ENCODE data around the gene DUSP3. TPM values are rescaled to one million over a fixed set of nuclear protein-coding genes. Genes with fewer than 3 reads are reported as not detected.

Gene DUSP3
- total RNA-seq, 1 experiment from 2014 or later = 80.3 TPM

DNA sequence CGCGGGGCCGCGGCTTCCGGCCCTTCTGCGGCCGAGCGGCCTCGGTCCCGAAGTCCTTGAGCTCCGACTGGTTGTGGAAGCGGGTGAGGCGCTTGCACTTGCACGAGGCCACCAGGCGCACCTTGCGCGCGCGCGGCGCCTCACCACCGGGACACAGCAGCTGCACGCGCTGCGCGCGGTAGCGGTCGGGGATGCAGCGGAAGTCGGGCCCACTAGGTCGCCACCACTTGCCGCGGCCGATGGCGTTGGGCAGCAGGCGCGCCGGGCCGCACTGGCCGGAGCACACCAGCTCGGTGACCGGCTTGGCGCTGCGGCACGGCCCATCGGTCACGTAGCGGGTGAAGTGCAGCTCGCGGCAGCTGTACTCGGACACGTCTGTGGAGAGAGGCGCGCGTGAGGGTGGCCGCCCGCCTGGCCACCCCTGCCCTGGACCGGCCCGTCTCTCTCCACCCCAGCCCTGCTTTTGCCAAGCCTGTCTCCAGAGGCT is 23.3 kb downstream of the DUSP3 start:
- intact Hi-C loops (cut with micrococcal nuclease; ENCODE audit: unreplicated experiment) = no loop called here
- Mint-ChIP-seq H3K9me3 (ENCODE audit: low read depth, unreplicated experiment) (no peaks in the 10 kb centered on the region), H3K4me3 (ENCODE audit: low read depth, unreplicated experiment) (no peak overlapping the region), H3K27ac (ENCODE audit: unreplicated experiment) (no peak overlapping the region), H3K4me1 (ENCODE audit: low read depth, unreplicated experiment) (peaks cover 13% of the 10 kb centered on the region), H3K27me3 (ENCODE audit: unreplicated experiment) (peaks cover 99% of the 10 kb centered on the region), H3K36me3 (ENCODE audit: insufficient read depth, unreplicated experiment) (no peaks in the 10 kb centered on the region)
- peak; percentile 44 for DNase-seq
- CTCF ChIA-PET = interaction anchor here (0.6 to 1.4 kb wide), 3 partner anchors 11 to 70 kb away, joined by 3 to 5 read pairs (median 3); no protein-coding TSS in a partner anchor
- no TSS peak for BruUV-seq (replicated peaks)
- TF ChIP-seq, protein P1, sequence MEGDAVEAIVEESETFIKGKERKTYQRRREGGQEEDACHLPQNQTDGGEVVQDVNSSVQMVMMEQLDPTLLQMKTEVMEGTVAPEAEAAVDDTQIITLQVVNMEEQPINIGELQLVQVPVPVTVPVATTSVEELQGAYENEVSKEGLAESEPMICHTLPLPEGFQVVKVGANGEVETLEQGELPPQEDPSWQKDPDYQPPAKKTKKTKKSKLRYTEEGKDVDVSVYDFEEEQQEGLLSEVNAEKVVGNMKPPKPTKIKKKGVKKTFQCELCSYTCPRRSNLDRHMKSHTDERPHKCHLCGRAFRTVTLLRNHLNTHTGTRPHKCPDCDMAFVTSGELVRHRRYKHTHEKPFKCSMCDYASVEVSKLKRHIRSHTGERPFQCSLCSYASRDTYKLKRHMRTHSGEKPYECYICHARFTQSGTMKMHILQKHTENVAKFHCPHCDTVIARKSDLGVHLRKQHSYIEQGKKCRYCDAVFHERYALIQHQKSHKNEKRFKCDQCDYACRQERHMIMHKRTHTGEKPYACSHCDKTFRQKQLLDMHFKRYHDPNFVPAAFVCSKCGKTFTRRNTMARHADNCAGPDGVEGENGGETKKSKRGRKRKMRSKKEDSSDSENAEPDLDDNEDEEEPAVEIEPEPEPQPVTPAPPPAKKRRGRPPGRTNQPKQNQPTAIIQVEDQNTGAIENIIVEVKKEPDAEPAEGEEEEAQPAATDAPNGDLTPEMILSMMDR (IDR thresholded peaks at IDR 0.05; ENCODE audit: unreplicated experiment) = no peak

DNA sequence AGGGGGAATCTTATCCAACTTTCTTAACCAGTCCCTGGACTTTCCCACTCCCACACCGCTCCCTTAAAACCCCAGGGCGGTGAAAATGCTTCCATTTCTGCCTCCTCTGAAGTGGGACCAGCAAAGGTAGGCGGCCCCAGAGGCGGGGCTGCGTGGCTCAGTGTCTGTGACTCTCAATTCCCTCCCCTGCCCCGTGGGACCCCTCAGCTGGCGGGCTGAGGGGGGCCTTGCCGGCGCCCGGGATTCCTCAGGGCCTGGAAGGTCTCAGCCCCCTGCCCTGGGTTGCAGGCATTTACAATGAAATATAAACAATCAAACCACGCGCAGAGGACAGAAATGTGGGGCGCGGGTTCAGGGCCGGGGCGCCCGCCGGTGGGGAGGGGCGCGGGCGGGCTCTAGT is 23.8 kb downstream of the DUSP3 start:
- TF ChIP-seq, protein P1 (IDR thresholded peaks at IDR 0.05; ENCODE audit: unreplicated experiment) = no peak
- H3K4me3 Mint-ChIP-seq (ENCODE audit: low read depth, unreplicated experiment) = no peak overlapping the region
- intact Hi-C loops (cut with micrococcal nuclease; ENCODE audit: unreplicated experiment) = no loop called here

DNA sequence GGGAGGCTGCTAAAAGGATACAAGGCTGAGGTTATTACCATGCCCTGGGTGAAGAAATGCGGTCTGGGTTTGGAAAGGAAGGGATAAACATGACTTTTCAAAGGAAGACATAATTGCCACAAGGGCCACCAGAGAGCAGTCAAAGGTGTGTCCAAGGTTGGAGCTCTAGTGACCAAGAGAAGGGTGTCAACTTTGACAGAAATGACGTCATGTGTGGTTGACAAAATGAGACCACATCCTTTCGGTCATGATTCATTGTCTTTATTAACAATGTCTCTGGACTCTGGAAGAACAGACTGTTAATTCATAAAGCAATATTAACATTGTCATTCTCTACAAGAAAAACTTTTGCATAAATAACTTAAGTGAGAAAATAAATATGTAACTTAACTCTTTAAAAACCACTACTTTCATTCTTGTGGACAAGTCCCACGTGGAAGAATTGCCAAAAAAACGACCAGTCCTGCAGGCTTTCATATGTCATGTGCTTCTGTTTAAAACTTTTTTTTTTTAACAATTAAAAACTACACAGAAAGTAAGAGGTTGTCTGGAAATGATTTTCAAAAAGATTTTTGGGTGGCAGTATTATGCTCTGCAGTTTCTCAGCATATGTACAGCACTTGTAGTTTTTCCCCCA is 25.2 kb downstream of the DUSP3 start:
- Mint-ChIP-seq H3K4me1 (ENCODE audit: low read depth, unreplicated experiment) (peaks cover 26% of the 10 kb centered on the region), H3K27ac (ENCODE audit: unreplicated experiment) (no peak overlapping the region), H3K36me3 (ENCODE audit: insufficient read depth, unreplicated experiment) (no peaks in the 10 kb centered on the region), H3K27me3 (ENCODE audit: unreplicated experiment) (peaks cover 98% of the 10 kb centered on the region), H3K4me3 (ENCODE audit: low read depth, unreplicated experiment) (no peak overlapping the region), H3K9me3 (ENCODE audit: low read depth, unreplicated experiment) (no peaks in the 10 kb centered on the region)
- TF ChIP-seq, protein P1 (IDR thresholded peaks at IDR 0.05; ENCODE audit: unreplicated experiment) = no peak
- DNase-seq = peak; percentile 28
- BruUV-seq (replicated peaks) = no TSS peak
- CTCF ChIA-PET = interaction anchor here (0.6 to 1.2 kb wide), 4 partner anchors 26 to 80 kb away, joined by 3 to 6 read pairs (median 3); no protein-coding TSS in a partner anchor
- intact Hi-C loops (cut with micrococcal nuclease; ENCODE audit: unreplicated experiment) = no loop called here

More for the DNA sequence above, 23.8 kb downstream of the DUSP3 start:
- no peaks in the 10 kb centered on the region for H3K9me3 Mint-ChIP-seq (ENCODE audit: low read depth, unreplicated experiment)
- H3K4me1 Mint-ChIP-seq (ENCODE audit: low read depth, unreplicated experiment) = peaks cover 18% of the 10 kb centered on the region
- H3K36me3 Mint-ChIP-seq (ENCODE audit: insufficient read depth, unreplicated experiment) = no peaks in the 10 kb centered on the region
- no peak overlapping the region for H3K27ac Mint-ChIP-seq (ENCODE audit: unreplicated experiment)
- CTCF ChIA-PET = interaction anchor here (1.4 kb wide), 1 partner anchor 61 kb away, joined by 3 read pairs; no protein-coding TSS in a partner anchor
- peaks cover 100% of the 10 kb centered on the region for H3K27me3 Mint-ChIP-seq (ENCODE audit: unreplicated experiment)
- no peak for DNase-seq
- BruUV-seq (replicated peaks) = no TSS peak

DNA sequence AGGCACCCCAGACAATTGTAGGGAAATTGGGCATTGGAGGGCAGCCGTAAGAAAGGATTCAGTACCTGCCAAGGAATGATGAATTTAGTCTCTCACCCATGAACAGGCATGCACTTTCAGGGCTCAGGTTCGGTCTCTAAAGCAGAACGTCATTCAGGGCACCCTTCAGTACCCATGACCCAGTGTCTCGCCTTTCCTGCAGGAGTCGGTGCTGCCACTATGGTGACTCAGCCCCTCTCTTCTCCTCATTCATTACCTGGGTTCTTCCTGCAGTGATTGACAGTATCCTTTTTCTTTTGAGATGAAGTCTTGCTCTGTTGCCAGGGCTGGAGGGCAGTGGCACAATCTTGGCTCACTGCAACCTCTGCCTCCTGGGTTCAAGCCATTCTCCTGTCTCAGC is 28.6 kb downstream of the DUSP3 start:
- TF ChIP-seq, protein P1 (IDR thresholded peaks at IDR 0.05; ENCODE audit: unreplicated experiment) = no peak
- intact Hi-C loops (cut with micrococcal nuclease; ENCODE audit: unreplicated experiment) = no loop called here
- H3K36me3 Mint-ChIP-seq (ENCODE audit: insufficient read depth, unreplicated experiment) = no peaks in the 10 kb centered on the region
- CTCF ChIA-PET = no interaction called here
- BruUV-seq (replicated peaks) = no TSS peak
- peaks cover 93% of the 10 kb centered on the region for H3K27me3 Mint-ChIP-seq (ENCODE audit: unreplicated experiment)
- DNase-seq = no peak
- H3K4me1 Mint-ChIP-seq (ENCODE audit: low read depth, unreplicated experiment) = peaks cover 26% of the 10 kb centered on the region
- no peaks in the 10 kb centered on the region for H3K9me3 Mint-ChIP-seq (ENCODE audit: low read depth, unreplicated experiment)
- H3K4me3 Mint-ChIP-seq (ENCODE audit: low read depth, unreplicated experiment) = no peak overlapping the region
- H3K27ac Mint-ChIP-seq (ENCODE audit: unreplicated experiment) = no peak overlapping the region
